ENCODE data around the gene NEGR1.

Gene NEGR1

GRCh38 chr1:72011721-72012120, 270.6 kb downstream of the NEGR1 start:
- H3K4me3 Mint-ChIP-seq: no peak overlapping the region
- DNase-seq (ENCODE audit: low spot score in 2 of 2) (no peak), ATAC-seq (ENCODE audit: low read depth) (no peak)
- no peaks in the 10 kb centered on the region for H3K36me3 Mint-ChIP-seq
- no peaks in the 10 kb centered on the region for H3K9me3 Mint-ChIP-seq
- H3K27ac Mint-ChIP-seq: no peak overlapping the region
- no peaks in the 10 kb centered on the region for H3K27me3 Mint-ChIP-seq
- no peaks in the 10 kb centered on the region for H3K4me1 Mint-ChIP-seq

GRCh38 chr1:72010094-72010431, 272.3 kb downstream of the NEGR1 start:
- Mint-ChIP-seq H3K27me3 (no peaks in the 10 kb centered on the region), H3K27ac (no peak overlapping the region), H3K9me3 (no peaks in the 10 kb centered on the region), H3K36me3 (no peaks in the 10 kb centered on the region), H3K4me1 (no peaks in the 10 kb centered on the region), H3K4me3 (no peak overlapping the region)
- DNase-seq (ENCODE audit: low spot score in 2 of 2): no peak
- ATAC-seq (ENCODE audit: low read depth): no peak

GRCh38 chr1:72009173-72010093, 272.9 kb downstream of the NEGR1 start:
- ATAC-seq (ENCODE audit: low read depth) (no peak), DNase-seq (ENCODE audit: low spot score in 2 of 2) (no peak)
- Mint-ChIP-seq H3K27ac (no peak overlapping the region), H3K9me3 (no peaks in the 10 kb centered on the region), H3K4me1 (no peaks in the 10 kb centered on the region), H3K4me3 (no peak overlapping the region), H3K36me3 (no peaks in the 10 kb centered on the region), H3K27me3 (no peaks in the 10 kb centered on the region)

GRCh38 chr1:72007312-72007711, 275.0 kb downstream of the NEGR1 start:
- Mint-ChIP-seq H3K27me3 (no peaks in the 10 kb centered on the region), H3K9me3 (no peaks in the 10 kb centered on the region), H3K4me3 (no peak overlapping the region), H3K4me1 (no peaks in the 10 kb centered on the region), H3K27ac (no peak overlapping the region), H3K36me3 (no peaks in the 10 kb centered on the region)
- no peak for DNase-seq (ENCODE audit: low spot score in 2 of 2)
- ATAC-seq (ENCODE audit: low read depth): no peak

GRCh38 chr1:72006092-72006491, 276.2 kb downstream of the NEGR1 start:
- H3K27me3 Mint-ChIP-seq: no peaks in the 10 kb centered on the region
- no peaks in the 10 kb centered on the region for H3K36me3 Mint-ChIP-seq
- H3K4me3 Mint-ChIP-seq: no peak overlapping the region
- no peaks in the 10 kb centered on the region for H3K4me1 Mint-ChIP-seq
- no peak overlapping the region for H3K27ac Mint-ChIP-seq
- ATAC-seq (ENCODE audit: low read depth) (no peak), DNase-seq (ENCODE audit: low spot score in 2 of 2) (no peak)
- no peaks in the 10 kb centered on the region for H3K9me3 Mint-ChIP-seq

GRCh38 chr1:72003092-72003491, 279.2 kb downstream of the NEGR1 start:
- H3K36me3 Mint-ChIP-seq: no peaks in the 10 kb centered on the region
- no peak overlapping the region for H3K4me3 Mint-ChIP-seq
- DNase-seq (ENCODE audit: low spot score in 2 of 2): no peak
- no peaks in the 10 kb centered on the region for H3K4me1 Mint-ChIP-seq
- no peaks in the 10 kb centered on the region for H3K9me3 Mint-ChIP-seq
- no peak overlapping the region for H3K27ac Mint-ChIP-seq
- no peaks in the 10 kb centered on the region for H3K27me3 Mint-ChIP-seq
- ATAC-seq (ENCODE audit: low read depth): no peak

GRCh38 chr1:72000809-72001208, 281.5 kb downstream of the NEGR1 start:
- no peaks in the 10 kb centered on the region for H3K27me3 Mint-ChIP-seq
- DNase-seq (ENCODE audit: low spot score in 2 of 2) (no peak), ATAC-seq (ENCODE audit: low read depth) (no peak)
- no peaks in the 10 kb centered on the region for H3K4me1 Mint-ChIP-seq
- no peak overlapping the region for H3K4me3 Mint-ChIP-seq
- no peak overlapping the region for H3K27ac Mint-ChIP-seq
- H3K9me3 Mint-ChIP-seq: peaks cover 1% of the 10 kb centered on the region
- H3K36me3 Mint-ChIP-seq: no peaks in the 10 kb centered on the region

- Mint-ChIP-seq H3K36me3 (no peaks in the 10 kb centered on the region), H3K4me3 (no peak overlapping the region), H3K9me3 (peaks cover 1% of the 10 kb centered on the region), H3K4me1 (no peaks in the 10 kb centered on the region), H3K27me3 (no peaks in the 10 kb centered on the region), H3K27ac (no peak overlapping the region)
- no peak for DNase-seq (ENCODE audit: low spot score in 2 of 2)
- no peak for ATAC-seq (ENCODE audit: low read depth)
Observed at GRCh38 chr1:71994646-71995045, 287.7 kb downstream of the NEGR1 start.

- H3K27me3 Mint-ChIP-seq: no peaks in the 10 kb centered on the region
- no peak overlapping the region for H3K27ac Mint-ChIP-seq
- peaks cover 4% of the 10 kb centered on the region for H3K9me3 Mint-ChIP-seq
- no peaks in the 10 kb centered on the region for H3K36me3 Mint-ChIP-seq
- no peak for DNase-seq (ENCODE audit: low spot score in 2 of 2)
- H3K4me1 Mint-ChIP-seq: no peaks in the 10 kb centered on the region
- no peak for ATAC-seq (ENCODE audit: low read depth)
- no peak overlapping the region for H3K4me3 Mint-ChIP-seq
Observed at GRCh38 chr1:71987181-71987580, 295.2 kb downstream of the NEGR1 start.

- DNase-seq (ENCODE audit: low spot score in 2 of 2) (no peak), ATAC-seq (ENCODE audit: low read depth) (no peak)
- Mint-ChIP-seq H3K4me3 (no peak overlapping the region), H3K36me3 (no peaks in the 10 kb centered on the region), H3K4me1 (no peaks in the 10 kb centered on the region), H3K27me3 (no peaks in the 10 kb centered on the region), H3K9me3 (peaks cover 4% of the 10 kb centered on the region), H3K27ac (no peak overlapping the region)
Observed at GRCh38 chr1:71986160-71986559, 296.2 kb downstream of the NEGR1 start.

GRCh38 chr1:71980556-71980955, 301.8 kb downstream of the NEGR1 start:
- ATAC-seq (ENCODE audit: low read depth) (no peak), DNase-seq (ENCODE audit: low spot score in 2 of 2) (no peak)
- no peak overlapping the region for H3K4me3 Mint-ChIP-seq
- no peak overlapping the region for H3K27ac Mint-ChIP-seq
- no peaks in the 10 kb centered on the region for H3K27me3 Mint-ChIP-seq
- peaks cover 3% of the 10 kb centered on the region for H3K9me3 Mint-ChIP-seq
- H3K4me1 Mint-ChIP-seq: no peaks in the 10 kb centered on the region
- no peaks in the 10 kb centered on the region for H3K36me3 Mint-ChIP-seq

GRCh38 chr1:71979882-71980281, 302.5 kb downstream of the NEGR1 start:
- H3K36me3 Mint-ChIP-seq: no peaks in the 10 kb centered on the region
- no peaks in the 10 kb centered on the region for H3K4me1 Mint-ChIP-seq
- no peaks in the 10 kb centered on the region for H3K27me3 Mint-ChIP-seq
- peaks cover 3% of the 10 kb centered on the region for H3K9me3 Mint-ChIP-seq
- no peak for ATAC-seq (ENCODE audit: low read depth)
- no peak for DNase-seq (ENCODE audit: low spot score in 2 of 2)
- H3K4me3 Mint-ChIP-seq: no peak overlapping the region
- no peak overlapping the region for H3K27ac Mint-ChIP-seq

- DNase-seq (ENCODE audit: low spot score in 2 of 2) (no peak), ATAC-seq (ENCODE audit: low read depth) (no peak)
- Mint-ChIP-seq H3K27me3 (no peaks in the 10 kb centered on the region), H3K9me3 (no peaks in the 10 kb centered on the region), H3K36me3 (no peaks in the 10 kb centered on the region), H3K4me1 (no peaks in the 10 kb centered on the region), H3K27ac (no peak overlapping the region), H3K4me3 (no peak overlapping the region)
Observed at GRCh38 chr1:71967670-71968069, 314.7 kb downstream of the NEGR1 start.

- H3K9me3 Mint-ChIP-seq: no peaks in the 10 kb centered on the region
- H3K36me3 Mint-ChIP-seq: no peaks in the 10 kb centered on the region
- no peak overlapping the region for H3K4me3 Mint-ChIP-seq
- no peaks in the 10 kb centered on the region for H3K27me3 Mint-ChIP-seq
- H3K27ac Mint-ChIP-seq: no peak overlapping the region
- no peak for DNase-seq (ENCODE audit: low spot score in 2 of 2)
- H3K4me1 Mint-ChIP-seq: no peaks in the 10 kb centered on the region
- no peak for ATAC-seq (ENCODE audit: low read depth)
Observed at GRCh38 chr1:71964188-71964587, 318.2 kb downstream of the NEGR1 start.

- H3K27ac Mint-ChIP-seq: no peak overlapping the region
- peaks cover 3% of the 10 kb centered on the region for H3K9me3 Mint-ChIP-seq
- H3K36me3 Mint-ChIP-seq: no peaks in the 10 kb centered on the region
- no peak for DNase-seq (ENCODE audit: low spot score in 2 of 2)
- H3K4me3 Mint-ChIP-seq: no peak overlapping the region
- no peaks in the 10 kb centered on the region for H3K27me3 Mint-ChIP-seq
- H3K4me1 Mint-ChIP-seq: no peaks in the 10 kb centered on the region
- ATAC-seq (ENCODE audit: low read depth): no peak
Observed at GRCh38 chr1:71956613-71957285, 325.6 kb downstream of the NEGR1 start.

All from memory B cell (primary cell).